Measurements from ENCODE around the gene MTX2. TPM values are rescaled to one million over a fixed set of nuclear protein-coding genes. Genes with fewer than 3 reads are reported as not detected.

MTX2 gene
- polyA plus RNA-seq (2011; rRNA removed) (35.2 and 47.4 TPM in 2 replicates), polyA minus RNA-seq (2011; rRNA and poly(A)+ RNA removed) (4.7 and 8.8 TPM in 2 replicates)

DNA sequence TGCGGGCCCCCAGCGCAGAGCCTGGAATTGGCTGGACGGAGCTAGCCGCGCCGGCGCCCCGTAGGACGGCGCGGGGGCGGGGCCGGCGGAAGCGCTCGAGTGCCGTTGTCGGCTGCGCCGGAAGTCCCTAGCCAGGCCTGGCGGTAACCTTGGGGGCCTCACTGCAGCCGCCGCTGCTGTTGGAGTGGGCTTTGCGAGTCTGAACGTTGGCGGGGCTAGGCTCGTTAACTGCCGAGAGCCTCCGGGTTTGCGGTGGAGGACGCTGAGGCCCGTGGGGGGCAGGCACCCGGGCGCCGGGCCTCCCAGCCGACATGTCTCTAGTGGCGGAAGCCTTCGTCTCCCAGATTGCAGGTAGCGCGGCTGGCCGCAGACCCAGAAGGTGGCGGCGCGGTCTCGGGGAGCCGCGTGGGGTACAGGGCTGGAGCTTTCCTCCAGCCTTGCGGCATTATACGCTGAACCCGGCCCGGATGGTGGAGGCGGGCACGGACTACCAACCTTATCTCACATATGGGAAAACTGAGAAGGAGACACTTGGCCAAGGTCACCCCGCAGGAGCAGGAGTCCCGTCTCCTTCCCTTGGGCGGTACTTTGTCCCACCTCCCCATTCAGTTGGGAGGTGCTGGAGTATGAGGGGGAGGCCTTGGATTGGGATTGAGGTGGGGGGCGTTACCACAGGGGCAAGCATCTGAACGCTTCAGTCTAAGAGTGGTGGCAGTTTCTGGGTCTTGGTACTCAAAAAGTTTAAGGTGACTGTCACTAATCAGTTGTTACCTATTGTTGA, at the start of gene MTX2:
Gene MTX2, plus strand, starts transcription at position 124 of the 781 bp plus-strand sequence. Its CDS starts 188 bp downstream, at position 312.
- ChIA-PET CTCF (interaction anchor here (0.6 to 2.1 kb wide), 4 partner anchors 142 to 895 kb away, joined by 3 to 13 read pairs (median 4); no protein-coding TSS in a partner anchor), POLR2A (no interaction called here)
- Histone ChIP-seq H3K27me3 (ENCODE audit: control insufficient read depth, insufficient read depth, low read length) (peaks cover 2% of the 10 kb centered on the region), H3K9me3 (ENCODE audit: control insufficient read depth, insufficient read depth, low read length) (no peaks in the 10 kb centered on the region), H3K27ac (ENCODE audit: low read depth, low read length) (peak within 1 kb of the TSS; percentile 58), H3K4me3 (ENCODE audit: low read depth, low read length) (peak within 1 kb of the TSS; percentile 95)
- TF ChIP-seq, protein P1, sequence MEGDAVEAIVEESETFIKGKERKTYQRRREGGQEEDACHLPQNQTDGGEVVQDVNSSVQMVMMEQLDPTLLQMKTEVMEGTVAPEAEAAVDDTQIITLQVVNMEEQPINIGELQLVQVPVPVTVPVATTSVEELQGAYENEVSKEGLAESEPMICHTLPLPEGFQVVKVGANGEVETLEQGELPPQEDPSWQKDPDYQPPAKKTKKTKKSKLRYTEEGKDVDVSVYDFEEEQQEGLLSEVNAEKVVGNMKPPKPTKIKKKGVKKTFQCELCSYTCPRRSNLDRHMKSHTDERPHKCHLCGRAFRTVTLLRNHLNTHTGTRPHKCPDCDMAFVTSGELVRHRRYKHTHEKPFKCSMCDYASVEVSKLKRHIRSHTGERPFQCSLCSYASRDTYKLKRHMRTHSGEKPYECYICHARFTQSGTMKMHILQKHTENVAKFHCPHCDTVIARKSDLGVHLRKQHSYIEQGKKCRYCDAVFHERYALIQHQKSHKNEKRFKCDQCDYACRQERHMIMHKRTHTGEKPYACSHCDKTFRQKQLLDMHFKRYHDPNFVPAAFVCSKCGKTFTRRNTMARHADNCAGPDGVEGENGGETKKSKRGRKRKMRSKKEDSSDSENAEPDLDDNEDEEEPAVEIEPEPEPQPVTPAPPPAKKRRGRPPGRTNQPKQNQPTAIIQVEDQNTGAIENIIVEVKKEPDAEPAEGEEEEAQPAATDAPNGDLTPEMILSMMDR (IDR thresholded peaks at IDR 0.05; ENCODE audit: low read depth, low read length), result no peak
- peak; percentile 18 for DNase-seq (ENCODE audit: low read depth, low spot score)

DNA sequence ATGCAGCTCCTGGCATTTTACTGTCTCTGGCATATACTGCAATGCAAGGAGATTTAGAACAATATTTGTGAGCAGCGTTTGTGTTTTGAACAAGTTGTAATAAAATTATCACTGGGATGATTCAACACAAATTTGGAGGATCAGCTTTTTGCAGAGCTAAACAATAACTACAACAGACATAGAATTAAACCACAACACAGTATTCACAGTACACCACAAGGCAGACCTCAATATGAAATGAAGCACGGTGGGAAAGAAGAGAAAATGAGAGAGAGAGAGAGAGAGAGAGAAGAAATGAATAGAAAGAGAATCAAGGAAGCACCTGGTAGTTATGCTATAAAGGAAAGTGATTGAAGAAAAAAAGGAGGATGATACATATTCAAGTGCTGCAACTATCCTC, 41.4 kb upstream of the MTX2 start:
- ChIA-PET POLR2A (no interaction called here), CTCF (no interaction called here)
- H3K27ac ChIP-seq (ENCODE audit: low read depth, low read length), result no peak overlapping the region
- TF ChIP-seq, protein P1 (IDR thresholded peaks at IDR 0.05; ENCODE audit: low read depth, low read length), result no peak
- DNase-seq (ENCODE audit: low read depth, low spot score), result no peak
- H3K9me3 ChIP-seq (ENCODE audit: control insufficient read depth, insufficient read depth, low read length), result no peaks in the 10 kb centered on the region
- no peaks in the 10 kb centered on the region for H3K27me3 ChIP-seq (ENCODE audit: control insufficient read depth, insufficient read depth, low read length)
- H3K4me3 ChIP-seq (ENCODE audit: low read depth, low read length), result no peak overlapping the region

DNA sequence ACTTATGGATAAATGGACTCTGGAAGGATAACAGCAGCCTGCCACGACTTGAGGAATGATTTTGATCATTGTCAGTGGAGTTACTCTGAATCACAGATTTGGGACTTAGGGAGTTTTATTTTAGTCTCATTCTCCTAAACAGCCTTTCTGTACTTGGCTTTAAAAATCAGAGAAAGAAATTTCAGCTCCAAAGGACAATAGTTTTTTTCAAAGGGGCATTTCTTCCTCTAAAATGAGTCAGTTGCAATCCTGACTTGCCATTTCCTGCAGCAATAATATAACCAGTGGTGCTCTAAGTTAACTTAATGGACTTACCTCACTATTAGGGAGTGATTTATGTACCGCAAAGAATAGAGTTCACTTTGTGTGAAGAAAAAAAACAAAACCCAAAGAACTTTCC, 35.1 kb upstream of the MTX2 start:
- Histone ChIP-seq H3K27ac (ENCODE audit: low read depth, low read length) (no peak overlapping the region), H3K9me3 (ENCODE audit: control insufficient read depth, insufficient read depth, low read length) (no peaks in the 10 kb centered on the region), H3K4me3 (ENCODE audit: low read depth, low read length) (no peak overlapping the region), H3K27me3 (ENCODE audit: control insufficient read depth, insufficient read depth, low read length) (no peaks in the 10 kb centered on the region)
- POLR2A ChIA-PET, result no interaction called here
- CTCF ChIA-PET, result interaction anchor here (2.0 kb wide), 1 partner anchor 221 kb away, joined by 8 read pairs; no protein-coding TSS in a partner anchor
- TF ChIP-seq, protein P1 (IDR thresholded peaks at IDR 0.05; ENCODE audit: low read depth, low read length), result no peak
- DNase-seq (ENCODE audit: low read depth, low spot score), result no peak

DNA sequence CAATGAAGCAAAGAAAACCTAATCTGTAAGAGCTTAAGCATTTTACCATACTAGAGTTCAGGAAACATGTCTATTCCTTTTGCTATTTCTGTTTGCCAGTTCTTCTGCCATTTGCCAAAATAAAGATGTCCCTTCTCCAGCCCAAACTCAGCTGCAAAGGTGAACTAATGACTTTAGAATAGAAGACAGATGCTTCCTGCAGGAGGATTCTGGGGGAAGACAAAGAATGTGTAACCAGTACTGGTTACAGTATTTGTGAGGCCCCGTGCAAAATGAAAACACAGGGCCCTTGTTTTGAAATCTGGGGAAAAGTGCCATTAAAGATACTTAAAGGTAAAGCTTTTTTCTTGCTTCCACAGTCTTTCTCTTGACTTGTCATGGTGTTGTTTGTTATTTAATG, 34.3 kb upstream of the MTX2 start:
- no peak overlapping the region for H3K27ac ChIP-seq (ENCODE audit: low read depth, low read length)
- no peak for DNase-seq (ENCODE audit: low read depth, low spot score)
- ChIA-PET POLR2A (no interaction called here), CTCF (interaction anchor here (2.0 kb wide), 1 partner anchor 220 kb away, joined by 8 read pairs; no protein-coding TSS in a partner anchor)
- no peak overlapping the region for H3K4me3 ChIP-seq (ENCODE audit: low read depth, low read length)
- H3K9me3 ChIP-seq (ENCODE audit: control insufficient read depth, insufficient read depth, low read length), result no peaks in the 10 kb centered on the region
- no peaks in the 10 kb centered on the region for H3K27me3 ChIP-seq (ENCODE audit: control insufficient read depth, insufficient read depth, low read length)
- TF ChIP-seq, protein P1 (IDR thresholded peaks at IDR 0.05; ENCODE audit: low read depth, low read length), result no peak

DNA sequence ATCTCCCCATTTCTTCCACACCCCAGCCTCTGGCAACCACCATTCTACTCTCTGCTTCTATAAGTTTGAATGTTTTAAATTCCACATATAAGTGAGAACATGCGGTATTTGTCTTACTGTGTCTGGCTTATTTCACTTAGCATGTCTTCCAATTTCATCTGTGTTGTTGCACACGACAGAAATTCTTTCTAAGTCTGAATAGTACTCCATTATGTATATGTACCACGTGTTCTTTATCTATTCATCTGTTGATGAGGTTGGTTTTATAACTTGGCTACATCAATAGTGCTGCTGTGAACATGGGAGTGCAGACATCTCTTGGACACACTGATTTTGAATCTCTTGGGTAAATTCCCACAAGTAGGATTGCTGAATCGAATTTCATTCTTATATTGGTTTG, 31.8 kb upstream of the MTX2 start:
- no peak for DNase-seq (ENCODE audit: low read depth, low spot score)
- H3K4me3 ChIP-seq (ENCODE audit: low read depth, low read length), result no peak overlapping the region
- TF ChIP-seq, protein P1 (IDR thresholded peaks at IDR 0.05; ENCODE audit: low read depth, low read length), result no peak
- H3K9me3 ChIP-seq (ENCODE audit: control insufficient read depth, insufficient read depth, low read length), result no peaks in the 10 kb centered on the region
- CTCF ChIA-PET, result interaction anchor here (0.6 to 1.0 kb wide), 2 partner anchors 13 to 415 kb away, joined by 3 read pairs; no protein-coding TSS in a partner anchor
- POLR2A ChIA-PET, result no interaction called here
- peaks cover under 1% of the 10 kb centered on the region for H3K27me3 ChIP-seq (ENCODE audit: control insufficient read depth, insufficient read depth, low read length)
- no peak overlapping the region for H3K27ac ChIP-seq (ENCODE audit: low read depth, low read length)
